ENCODE data around the gene TLCD3B. TPM values are rescaled to one million over a fixed set of nuclear protein-coding genes. Genes with fewer than 3 reads are reported as not detected.
A peak's percentile ranks its signal among the peaks of the same experiment; 100 is the strongest.

The TLCD3B gene
- total RNA-seq, 1 donor from 2014 or later, result 1.5 TPM

DNA sequence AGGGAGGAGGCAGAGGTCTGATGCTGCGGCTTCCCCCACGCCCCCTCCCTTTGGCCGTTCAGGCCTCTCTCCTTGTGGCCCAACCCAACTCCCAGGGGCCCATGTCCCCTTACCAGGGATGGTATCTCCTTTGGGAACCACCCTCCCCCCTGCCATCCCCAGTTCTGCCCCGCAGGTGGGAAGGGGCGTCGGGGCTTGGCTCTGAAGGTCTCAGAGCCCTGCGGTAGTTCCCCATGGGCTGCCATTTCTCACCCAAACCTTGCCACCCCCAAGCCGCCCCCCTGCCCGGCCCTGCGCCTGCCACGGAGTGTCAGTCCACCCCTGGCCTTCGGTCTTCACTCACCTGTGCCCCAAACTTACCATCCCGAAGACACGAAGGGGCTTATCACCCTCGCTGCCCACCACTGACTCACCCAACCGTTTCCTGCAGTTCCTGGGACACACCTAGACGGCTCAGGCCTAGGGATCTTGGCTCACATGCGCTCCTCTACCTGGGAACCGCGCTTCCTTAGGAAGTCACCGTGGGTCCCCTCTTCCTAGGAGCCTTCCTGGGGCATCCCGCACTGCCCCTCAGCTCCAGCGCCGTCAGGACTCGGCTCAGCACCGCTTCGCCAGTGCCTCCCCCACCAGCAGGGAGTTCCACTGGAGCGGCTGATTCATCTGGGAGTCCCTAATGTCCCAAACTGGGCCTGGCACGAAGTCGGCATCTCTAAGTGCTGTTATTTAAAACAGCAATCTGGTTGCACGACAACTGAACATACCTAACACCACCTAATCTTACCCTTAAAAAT lies 19.2 kb downstream of the TLCD3B start:
- Mint-ChIP-seq H3K27me3 (peaks cover 40% of the 10 kb centered on the region), H3K9me3 (ENCODE audit: low read depth) (no peaks in the 10 kb centered on the region), H3K4me3 (ENCODE audit: low read depth) (peak overlapping the region; percentile 76), H3K4me1 (ENCODE audit: low read depth) (peaks cover 7% of the 10 kb centered on the region), H3K27ac (peak overlapping the region; percentile 9), H3K36me3 (ENCODE audit: insufficient read depth) (peaks cover 2% of the 10 kb centered on the region)
- DNase-seq (ENCODE audit: low spot score, unreplicated experiment), result no peak
- TF ChIP-seq CTCF (IDR thresholded peaks at IDR 0.05; ENCODE audit: unreplicated experiment), result no peak

GRCh38 chr16:30010844-30011713 lies 20.0 kb downstream of the TLCD3B start, which contains the start of gene DOC2A:
TSS of gene DOC2A (minus strand) at chr16:30011027. CDS start at chr16:30010222, 805 bp downstream.
- Mint-ChIP-seq H3K27ac (no peak within 1 kb of the TSS), H3K36me3 (ENCODE audit: insufficient read depth) (peaks cover 2% of the 10 kb centered on the region), H3K4me3 (ENCODE audit: low read depth) (peak within 1 kb of the TSS; percentile 76), H3K9me3 (ENCODE audit: low read depth) (no peaks in the 10 kb centered on the region), H3K4me1 (ENCODE audit: low read depth) (peaks cover 3% of the 10 kb centered on the region), H3K27me3 (peaks cover 40% of the 10 kb centered on the region)
- TF ChIP-seq CTCF (IDR thresholded peaks at IDR 0.05; ENCODE audit: unreplicated experiment), result no peak
- DNase-seq (ENCODE audit: low spot score, unreplicated experiment), result no peak

DNA sequence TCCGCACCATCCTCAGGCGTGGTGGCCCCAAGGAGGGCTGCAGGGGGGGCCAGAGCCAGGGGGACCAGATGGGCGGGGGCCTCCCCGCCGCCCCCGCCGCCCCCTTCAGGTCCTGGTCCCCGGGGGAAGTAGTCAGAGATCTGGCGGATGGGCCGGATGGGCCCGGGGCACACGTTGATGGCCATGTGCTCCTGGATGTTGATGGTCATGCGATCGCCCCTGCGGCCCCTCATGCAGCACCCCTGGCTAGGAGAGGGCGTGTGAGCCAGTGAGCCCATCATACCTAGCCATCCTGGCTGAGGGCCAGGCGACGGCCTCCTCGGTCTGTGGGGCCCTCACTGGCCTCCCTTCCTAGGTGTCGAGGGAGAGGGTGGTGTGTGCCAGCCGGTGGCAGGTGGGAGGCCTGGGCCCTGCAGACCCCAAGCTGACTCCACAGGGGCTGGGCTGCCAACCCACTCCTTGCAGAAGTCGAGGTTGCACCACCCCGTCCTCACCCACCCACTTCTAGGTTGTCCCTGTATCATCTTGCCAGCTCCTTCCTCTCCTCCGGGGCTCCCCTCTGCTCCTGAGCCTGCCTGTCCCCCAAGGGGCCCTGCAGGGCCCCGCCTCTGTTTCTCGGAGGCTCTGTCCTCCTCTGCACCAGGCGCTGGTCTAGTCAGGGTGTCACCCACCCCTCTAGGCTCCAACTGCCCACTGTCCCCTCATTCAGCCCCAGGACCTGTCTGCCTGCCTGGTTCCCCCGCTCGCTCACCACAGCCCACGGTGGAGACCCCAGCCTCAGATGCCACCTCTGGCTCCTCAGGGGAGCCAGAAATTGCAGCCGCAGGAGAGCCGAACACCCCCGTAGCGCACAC lies 20.9 kb downstream of the TLCD3B start:
- Mint-ChIP-seq H3K27me3 (peaks cover 40% of the 10 kb centered on the region), H3K4me1 (ENCODE audit: low read depth) (peaks cover 3% of the 10 kb centered on the region), H3K27ac (no peak overlapping the region), H3K9me3 (ENCODE audit: low read depth) (no peaks in the 10 kb centered on the region), H3K36me3 (ENCODE audit: insufficient read depth) (peaks cover 2% of the 10 kb centered on the region), H3K4me3 (ENCODE audit: low read depth) (peak overlapping the region; percentile 60)
- TF ChIP-seq CTCF (IDR thresholded peaks at IDR 0.05; ENCODE audit: unreplicated experiment), result no peak
- DNase-seq (ENCODE audit: low spot score, unreplicated experiment), result no peak

- DNase-seq (ENCODE audit: low spot score, unreplicated experiment), result no peak
- Mint-ChIP-seq H3K9me3 (ENCODE audit: low read depth) (no peaks in the 10 kb centered on the region), H3K4me3 (ENCODE audit: low read depth) (no peak overlapping the region)
These were observed 21.8 kb downstream of the TLCD3B start for GRCh38 chr16:30009085-30009862.

More at GRCh38 chr16:30009085-30009862, 21.8 kb downstream of the TLCD3B start:
- Mint-ChIP-seq H3K27me3 (peaks cover 40% of the 10 kb centered on the region), H3K27ac (no peak overlapping the region), H3K4me1 (ENCODE audit: low read depth) (peaks cover 3% of the 10 kb centered on the region), H3K36me3 (ENCODE audit: insufficient read depth) (peaks cover 2% of the 10 kb centered on the region)
- no peak for TF ChIP-seq CTCF (IDR thresholded peaks at IDR 0.05; ENCODE audit: unreplicated experiment)
